Fibroblast of skin of right biceps (primary cell): ENCODE measurements around the gene KIF9.
A peak's percentile ranks its signal among the peaks of the same experiment; 100 is the strongest.
"Not testable (repeated sequence)": the region's sequence is repeated elsewhere in the genome, so short reads cannot be mapped to it uniquely, and the experiment has no call there.

Experiments
- DNase-seq: peaks from one replicate; pipeline ENCODE4 v3.0.0-alpha.2; 2013

The KIF9 gene

DNA sequence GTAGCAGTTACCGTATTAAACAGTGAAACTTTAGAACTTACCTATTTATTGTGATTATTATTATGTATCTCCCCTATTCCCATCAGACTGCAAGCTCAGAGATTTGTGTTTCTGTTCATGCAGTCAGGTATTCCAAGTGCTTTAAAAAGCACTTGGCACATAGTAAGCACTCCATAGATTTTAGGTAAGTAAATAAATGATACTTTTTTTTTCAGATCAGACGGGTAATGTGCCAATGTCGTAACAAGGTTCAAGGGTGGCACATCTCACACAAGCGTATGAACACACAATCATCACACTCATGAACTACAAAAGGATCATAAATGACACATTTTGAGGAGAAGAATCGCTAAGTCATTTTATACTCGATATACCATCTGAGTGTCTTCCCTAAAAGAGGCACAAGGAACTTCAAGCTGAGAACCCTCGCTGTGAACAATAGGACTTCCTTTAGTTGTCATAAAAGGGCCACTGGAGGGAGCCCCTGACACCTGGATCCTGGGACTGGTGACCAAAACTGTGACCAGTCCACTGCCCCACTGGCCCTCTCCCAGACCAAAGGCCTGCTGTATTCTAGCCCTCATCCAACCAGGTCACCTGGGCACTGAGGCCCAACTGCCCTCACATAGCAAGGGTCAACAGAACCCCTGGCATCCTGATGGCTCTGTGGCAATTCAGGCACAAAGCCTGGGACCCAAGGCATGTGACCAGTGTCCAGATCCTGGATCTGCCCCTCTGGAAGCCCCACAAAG is 32.1 kb downstream of the KIF9 start:
- DNase-seq: peak; percentile 17

DNA sequence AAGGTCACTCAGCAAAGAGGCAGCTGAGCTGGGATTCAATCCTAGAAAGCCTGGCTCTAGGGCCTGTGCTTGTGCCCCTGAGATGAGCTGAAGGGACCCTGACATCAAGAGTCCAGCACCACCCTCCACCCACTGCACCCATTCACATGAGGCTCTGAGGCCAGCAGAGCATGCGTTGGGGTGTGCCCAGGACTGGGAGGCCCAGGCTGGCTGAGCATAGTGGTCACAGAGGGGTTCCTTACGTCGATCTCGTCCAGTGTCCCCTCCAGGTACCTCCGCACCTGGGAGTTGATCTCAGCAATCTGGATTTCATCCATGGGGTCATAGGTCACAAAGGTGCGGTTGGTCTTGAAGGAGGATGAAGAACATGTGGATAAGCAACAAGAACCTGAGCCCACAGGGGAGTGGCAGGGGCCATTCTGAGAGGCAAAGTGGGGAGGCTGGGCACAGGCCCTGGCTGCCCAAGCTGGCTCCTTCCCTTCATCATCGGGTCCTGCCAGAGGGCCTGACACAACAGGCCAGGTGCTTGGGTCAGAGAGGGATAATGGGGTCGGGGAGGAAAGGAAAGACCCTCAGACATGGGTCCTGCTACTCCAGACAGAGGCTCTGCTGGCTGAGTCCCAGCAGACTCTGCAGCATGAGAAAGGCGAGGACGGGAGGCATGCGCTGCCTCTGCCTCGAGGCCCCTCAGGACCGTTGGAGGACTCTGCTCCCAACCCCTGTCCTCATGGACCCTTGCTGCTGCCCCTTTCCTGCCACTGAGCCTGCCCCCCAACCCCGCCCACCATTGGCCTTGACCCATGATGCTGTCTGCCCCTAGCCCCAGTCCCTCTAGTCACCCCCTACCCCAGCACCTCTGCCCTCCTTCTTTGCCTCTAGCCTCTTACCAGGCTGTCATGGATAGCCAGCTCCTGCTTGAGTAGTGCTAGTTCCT is 35.2 kb downstream of the KIF9 start:
- no peak for DNase-seq

DNA sequence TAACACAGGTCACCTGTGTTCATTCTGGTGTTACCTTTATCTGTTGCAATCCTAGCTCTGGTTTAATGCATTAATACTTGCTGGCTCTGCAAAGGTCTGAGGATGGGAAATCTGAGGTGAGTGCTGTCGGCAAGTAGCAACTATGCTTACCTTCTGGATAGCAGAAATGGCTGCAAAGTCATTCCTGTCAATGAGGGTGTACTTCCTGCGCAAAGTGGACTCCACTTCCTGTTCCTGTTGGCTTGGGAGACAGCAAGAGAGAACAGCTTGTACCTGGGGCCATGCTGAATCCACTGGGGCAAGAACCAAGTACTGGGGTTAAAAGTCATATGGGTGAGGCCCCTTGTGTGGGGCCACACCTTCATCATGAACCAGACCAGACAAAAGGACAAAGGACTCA is 37.3 kb downstream of the KIF9 start:
- no peak for DNase-seq

DNA sequence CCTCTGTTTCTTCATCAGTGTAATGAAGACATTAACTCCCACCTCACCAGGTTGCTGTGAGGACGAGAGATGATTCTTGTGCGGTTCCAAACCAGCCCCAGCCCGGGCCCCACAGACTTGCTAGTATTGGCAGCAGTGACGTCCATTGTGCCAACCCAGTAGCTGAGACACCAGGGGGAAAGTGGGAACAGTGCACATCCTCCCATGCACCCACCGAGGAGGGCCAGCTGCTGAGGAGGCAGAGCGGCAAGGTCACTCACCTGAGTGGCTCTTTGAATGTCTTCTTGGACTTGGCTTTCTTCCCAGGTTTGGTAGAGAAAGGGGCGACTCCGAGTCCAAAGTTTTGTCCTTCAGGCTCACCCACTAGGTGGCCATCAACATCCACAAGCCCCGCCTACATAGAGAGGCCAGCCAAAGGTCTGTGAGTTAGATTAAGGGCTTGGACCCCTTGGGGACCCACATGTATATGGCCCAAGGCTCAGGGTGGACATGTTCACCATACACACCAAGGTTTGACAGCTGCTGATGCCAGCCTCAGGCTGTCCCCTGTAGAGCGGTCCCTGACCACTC is 38.0 kb downstream of the KIF9 start:
- no peak for DNase-seq

DNA sequence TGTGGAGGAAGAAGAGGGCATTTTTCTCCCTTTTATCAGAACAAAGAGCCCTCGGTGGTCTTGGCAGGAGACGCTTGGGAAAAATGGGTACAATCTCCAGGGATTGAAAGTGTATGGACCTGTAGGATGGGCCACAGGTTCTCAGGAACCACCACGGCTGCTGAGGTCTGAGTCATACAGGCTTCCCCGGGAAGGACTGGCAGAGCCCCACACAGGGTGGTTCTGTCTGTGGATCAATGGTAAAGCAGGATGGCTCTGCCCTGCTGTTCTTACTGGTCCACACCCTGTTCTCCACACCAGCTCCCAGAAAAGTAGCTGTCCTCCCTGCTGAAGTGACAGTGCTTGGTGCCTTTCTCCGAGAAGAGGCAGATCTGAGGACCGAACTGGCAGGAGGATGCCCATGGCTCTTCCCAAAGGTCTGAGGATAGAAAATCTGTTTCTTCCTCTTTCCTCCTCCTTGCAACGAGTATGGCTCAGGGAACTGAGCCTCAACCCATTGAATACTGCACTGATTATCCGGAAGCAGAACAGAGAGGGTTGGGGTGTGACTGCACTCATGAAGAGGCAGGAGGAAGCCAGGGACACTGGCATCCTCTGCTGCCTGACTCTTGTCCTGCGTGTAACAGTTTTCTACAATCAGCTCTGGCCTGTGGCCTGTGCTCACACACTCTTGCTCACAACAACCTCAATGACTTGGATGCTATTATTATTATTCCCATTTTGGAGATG is 39.0 kb downstream of the KIF9 start:
- no peak for DNase-seq

DNA sequence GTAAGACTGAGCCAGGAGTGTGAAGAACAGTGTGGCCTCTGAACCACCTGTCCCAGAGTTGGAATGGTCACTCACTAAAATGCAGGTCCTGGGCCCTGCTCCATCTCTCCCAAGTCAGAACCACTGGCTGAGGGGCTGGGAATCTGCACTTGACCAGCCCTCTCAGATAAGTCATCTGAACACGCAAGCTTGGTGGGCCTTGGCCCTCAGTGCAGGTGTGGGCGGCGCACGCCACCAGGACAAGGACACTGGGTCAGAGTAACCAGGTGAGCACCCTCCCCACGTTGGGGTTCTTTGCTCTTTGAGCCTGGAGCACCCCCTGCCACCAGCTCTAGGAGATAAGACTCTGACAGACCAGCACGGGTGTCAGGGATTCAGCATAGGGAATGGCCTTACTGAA is 42.7 kb downstream of the KIF9 start:
- DNase-seq: no peak

DNA sequence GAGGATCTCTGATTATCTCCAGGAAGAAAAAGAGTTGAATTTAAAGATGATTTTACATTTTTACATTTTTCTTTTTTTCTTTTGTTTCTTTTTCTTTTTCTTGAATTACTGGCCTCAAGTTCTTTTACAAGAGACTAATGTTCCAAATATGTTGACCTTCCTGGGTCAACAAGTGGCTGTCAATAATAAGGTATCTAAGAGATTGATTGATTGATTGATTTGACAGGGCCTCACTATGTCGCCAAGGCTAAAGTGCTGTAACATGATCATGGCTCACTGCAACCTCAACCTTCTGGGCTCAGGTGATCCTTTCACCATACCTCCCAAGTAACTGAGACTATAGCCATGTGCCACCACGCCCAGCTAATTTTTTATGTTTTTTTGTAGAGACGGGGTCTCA is 44.6 kb downstream of the KIF9 start:
- DNase-seq: no peak

DNA sequence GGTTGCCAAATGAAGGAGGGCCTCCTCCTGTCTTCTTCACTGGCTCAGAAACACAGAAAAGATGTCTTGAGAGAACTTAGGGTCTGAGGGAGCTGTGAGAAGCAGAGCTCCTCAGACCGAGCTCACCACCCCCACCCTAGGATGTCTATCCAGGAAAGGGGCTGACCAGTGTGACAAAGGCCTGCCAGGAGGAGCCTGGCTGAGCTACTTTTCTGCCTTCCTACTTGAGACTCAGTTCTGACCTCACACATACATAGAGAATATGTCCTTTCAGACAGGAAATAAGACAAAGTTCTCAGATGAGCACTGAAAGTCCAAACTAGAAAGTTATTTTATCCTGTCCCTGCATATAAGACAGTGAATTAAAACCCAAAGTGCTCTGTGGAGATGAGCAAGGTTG is 54.5 kb downstream of the KIF9 start:
- no peak for DNase-seq

DNA sequence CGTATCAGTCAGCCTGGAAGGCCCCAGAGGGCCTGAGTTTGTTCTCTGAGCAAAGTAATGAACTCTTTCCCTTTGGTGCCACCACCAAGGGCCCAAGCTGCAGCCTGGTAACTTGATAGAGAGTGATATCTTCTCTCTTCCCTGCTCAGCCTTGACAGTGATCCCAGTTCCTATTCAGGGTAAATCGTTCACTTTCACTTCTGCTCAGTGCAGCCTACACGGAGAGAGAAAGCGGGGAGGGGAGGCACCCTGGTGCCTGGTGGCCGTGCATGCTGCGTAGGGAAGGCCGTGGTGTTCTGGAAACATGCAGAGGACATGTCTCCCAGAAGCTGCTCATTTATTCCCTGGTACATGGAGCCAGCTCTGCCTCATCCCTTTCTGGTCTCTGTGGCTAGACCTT is 54.9 kb downstream of the KIF9 start:
- no peak for DNase-seq

DNA sequence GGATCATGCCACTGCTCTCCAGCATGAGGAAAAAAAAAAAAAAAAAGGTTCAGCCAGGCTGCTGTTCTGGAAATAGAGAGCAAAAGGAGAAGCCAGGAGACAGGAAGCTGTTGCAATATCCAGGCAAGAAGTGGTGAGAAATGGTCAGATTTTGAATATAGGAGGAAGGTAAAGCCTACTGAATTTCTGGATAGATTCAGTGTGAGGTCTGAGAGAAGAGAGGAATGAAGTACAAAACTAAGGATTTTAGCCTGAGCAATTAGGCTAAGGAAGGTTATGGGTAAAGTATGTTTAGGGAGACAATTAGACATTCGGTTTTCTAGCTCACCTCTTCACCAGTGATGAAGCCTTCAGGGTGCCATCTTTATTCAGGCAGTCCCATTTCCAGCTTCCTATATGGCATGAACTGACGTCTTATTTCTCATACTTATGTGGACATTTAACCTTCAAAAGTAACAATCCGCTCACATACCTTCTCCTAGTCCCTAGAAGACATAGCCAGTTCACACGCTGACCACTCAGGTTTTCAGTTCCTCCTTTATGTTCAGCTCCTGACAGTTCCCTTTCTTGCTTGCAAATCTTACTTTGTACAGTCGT is 57.2 kb downstream of the KIF9 start:
- peak; percentile 64 for DNase-seq

DNA sequence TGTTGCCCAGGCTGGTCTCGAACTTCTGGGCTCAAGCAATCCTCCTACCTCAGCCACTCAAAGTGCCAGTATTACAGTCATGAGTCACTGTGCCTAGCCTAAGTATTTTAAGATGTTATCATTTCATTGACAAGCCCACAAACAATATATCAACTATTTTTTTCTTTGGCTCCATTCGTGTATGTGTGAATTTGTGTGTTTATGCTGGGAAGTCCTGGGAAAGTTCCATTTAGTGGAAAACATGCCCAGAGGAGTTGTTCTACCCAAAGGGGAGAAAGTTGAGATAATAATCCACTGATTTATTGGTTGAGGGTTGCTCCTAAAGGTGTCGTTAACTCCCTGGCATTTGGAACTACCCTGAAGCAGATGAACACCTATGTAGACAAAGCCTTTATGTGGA is 58.8 kb downstream of the KIF9 start:
- no peak for DNase-seq

DNA sequence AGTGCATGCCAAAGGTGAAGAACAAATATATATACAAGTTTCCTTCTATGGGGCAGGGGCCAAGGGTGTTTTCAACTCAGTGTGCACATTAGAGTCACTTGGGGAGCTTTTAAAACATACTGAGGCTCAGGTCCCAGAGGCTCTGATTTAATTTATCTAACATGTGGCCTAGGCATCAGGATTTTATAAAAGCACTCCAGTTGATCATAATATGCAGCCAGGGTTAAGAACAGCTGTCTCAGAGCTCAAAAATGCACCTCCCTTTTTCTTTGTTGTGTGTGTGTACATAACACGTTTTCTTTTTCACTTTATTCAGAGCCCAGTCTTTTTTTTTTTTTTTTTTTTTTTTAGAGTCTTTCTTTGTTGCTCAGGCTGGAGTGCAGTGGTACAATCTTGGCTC is 60.8 kb downstream of the KIF9 start:
- no peak for DNase-seq

DNA sequence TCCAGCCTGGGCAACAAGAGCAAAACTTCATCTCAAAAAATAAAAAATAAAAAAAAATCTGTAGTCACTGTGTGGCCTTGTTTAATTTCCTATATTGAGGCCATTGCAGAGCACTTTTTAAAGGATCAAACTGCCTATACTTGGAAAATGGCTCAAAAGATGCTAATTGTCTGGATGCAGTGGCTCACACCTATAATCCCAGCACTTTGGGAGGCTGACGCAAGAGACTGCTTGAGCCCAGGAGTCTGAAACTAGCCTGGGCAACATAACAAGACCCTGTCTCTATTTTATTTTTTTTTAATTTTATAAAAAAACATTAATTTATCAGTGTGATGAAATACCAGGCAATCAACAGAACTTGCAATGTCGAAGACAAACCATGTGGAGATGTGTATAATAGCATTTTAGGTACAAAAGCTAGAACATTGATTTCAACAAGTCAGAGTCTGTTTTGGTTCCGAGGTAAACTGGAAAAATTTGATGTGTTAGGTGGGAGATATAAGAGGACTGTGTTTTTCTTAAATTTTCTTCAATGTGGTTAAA is 71.7 kb downstream of the KIF9 start:
- no peak for DNase-seq

DNA sequence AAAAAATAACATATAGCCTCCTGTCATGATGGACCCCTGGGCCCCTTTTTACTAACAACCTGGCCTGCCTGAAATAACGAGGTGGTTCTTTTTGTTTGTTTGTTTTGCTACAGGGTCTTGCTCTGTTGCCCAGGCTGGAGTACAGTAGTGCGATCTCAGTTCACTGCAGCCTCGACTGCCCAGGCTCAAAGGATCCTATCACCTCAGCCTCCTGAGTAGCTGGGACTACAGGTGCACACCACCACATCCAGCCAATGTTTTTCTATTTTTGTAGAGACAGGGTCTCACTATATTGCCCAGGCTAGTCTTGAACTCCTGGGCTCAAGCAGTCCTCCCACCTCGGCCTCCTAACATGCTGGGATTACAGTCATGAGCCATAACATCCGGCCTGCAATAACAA is 76.6 kb downstream of the KIF9 start:
- DNase-seq: not testable (repeated sequence)

DNA sequence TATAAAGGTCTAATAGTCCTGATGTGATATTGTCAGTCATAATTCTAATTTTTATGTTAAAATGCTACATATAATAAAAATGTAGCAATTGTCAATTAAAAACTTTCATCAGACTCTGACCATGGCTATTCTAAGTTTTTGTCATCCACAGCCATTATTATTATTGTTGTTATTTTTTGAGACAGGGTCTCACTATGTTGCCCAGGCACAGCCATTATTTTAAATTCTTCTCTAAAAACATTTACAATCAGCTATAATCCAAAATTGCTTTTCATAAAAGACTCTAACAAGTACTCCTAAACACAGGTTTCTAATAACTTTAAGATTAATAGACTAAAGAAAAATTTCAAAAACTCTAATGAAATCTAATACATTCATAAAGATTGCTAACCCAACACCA is 77.7 kb downstream of the KIF9 start:
- DNase-seq: no peak

DNA sequence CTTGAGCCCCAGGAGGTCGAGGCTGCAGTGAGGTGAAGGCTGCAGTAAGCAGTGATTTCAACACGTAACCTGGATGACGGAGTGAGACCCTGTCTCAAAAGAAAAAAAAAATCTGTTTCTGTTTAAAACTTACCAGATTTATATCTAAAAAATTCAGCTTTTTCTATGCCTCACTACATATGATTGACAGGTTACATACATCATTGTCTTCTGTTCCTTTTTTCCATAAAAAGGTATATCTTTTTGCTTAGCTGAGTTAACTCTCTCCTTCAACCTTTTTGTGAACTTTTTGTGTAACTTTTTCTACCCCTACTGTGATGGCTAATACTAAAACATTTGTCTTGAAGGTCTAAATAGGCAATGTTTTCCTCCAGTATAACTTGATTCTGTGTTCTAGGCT is 80.1 kb downstream of the KIF9 start:
- no peak for DNase-seq

DNA sequence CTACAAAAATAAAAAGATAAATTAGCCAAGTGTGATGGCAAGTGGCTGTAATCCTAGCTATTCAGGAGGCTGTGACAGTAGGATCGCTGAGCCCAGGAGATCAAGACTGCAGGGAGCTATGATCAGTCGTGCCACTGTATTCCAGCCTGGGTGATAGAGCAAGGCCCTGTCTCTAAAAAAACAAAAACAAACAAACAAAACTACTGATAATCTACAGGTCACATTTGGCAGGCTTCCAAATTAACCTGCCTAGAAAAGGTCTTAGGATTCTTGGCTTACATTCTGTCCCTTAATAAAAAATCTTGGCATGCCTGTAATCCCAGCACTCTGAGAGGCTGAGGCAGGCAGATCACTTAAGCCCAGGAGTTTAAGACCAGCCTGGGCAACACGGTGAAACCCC is 85.3 kb downstream of the KIF9 start:
- DNase-seq: no peak

DNA sequence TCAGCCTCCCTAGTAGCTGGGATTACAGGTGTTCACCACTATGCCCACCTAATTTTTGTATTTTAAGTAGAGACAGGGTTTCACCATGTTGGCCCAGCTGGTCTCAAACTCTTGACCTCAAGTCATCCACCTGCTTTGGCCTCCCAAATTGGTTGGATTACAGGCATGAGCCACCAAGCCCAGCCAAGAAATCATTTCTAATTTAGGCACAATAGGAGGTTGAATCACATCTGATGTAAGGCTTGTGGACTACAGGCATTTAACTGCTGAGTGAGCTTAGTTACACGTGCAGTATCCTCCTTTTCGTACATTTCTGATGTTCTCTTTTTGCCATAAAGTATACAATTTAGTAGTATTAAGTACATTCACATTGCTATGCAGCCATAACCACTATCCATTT is 87.6 kb downstream of the KIF9 start:
- DNase-seq: no peak

DNA sequence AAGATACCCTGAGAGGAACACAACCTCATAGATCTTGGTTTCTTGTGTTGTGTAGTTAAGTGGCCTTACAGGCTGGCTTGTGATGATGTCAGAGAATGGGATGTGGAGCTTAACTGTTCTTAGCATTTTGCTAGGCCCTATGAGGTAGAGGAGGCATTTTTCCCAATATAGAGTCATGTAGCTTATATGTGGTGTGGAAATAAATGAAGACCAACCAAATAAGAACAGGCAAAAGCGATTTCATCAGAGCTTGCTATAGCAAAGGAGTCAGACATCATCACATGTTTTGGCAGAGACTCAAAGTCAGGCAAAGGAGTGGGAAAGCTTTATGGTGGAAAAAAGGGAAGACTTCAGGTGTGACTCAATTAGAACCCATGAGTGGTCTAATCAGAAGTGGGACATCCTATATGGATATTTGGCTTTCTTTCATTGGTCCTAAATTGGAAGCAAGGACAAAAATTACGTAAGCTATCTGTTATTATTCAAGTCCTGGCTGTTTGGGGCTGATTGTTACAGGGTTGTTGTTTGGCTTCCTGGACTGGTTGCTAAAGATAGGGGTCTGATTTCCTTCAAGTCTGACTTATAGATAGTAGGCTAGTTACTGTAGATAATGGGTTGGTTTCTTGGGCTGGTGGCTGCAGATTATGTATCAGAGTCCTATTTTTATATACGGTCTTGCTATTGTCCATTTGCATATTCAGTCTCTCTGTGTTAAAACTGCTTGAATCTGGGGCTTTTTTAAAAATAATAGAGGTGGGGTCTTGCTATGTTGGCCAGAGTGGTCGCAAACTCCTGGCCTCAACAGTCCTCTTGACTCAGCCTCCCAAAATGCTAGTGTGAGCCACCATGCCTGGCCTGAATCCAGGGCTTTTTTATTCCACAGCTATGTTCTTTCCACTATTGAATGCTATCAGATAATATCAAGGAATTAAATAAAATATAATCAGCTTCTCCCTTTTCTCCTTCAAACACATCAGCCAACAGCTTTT is 88.4 kb downstream of the KIF9 start:
- peak; percentile 24 for DNase-seq

DNA sequence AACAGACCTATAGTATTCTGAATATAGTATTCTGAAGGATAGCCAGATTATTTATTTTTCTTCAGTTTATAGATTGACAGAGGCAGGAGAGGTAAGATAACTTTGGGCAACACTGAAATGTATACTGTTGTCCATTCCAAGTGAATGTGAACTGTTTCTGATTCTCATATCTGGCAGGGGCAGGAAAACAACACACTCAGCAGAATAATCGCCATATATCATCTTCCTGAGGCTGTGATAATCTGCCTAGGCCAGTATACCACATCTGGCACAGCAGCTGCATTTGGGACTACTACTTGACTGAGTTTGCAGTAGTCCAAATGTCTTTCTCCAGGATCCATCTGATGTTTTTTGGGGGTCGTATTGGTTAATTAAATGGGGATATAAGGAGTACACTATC is 96.3 kb downstream of the KIF9 start:
- no peak for DNase-seq

DNA sequence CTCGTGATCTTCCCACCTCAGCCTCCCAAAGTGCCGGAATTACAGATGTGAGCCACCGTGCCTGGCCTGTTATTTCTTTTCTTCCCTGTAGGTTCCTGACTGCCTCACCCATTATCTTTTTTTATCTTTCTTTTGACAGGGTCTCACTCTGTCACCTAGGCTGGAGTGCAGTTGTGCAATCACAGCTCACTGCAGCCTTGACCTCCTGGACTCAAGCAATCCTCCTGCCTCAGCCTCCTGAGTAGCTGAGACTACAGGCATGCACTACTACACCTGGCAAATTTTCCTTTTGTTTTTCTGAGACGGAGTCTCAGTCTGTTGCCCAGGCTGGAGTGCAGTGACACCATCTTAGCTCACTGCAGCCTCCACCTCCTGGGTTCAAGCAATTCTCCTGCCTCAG is 100.9 kb downstream of the KIF9 start:
- DNase-seq: not testable (repeated sequence)
